Measurements from ENCODE around the gene USP31. TPM values are rescaled to one million over a fixed set of nuclear protein-coding genes. Genes with fewer than 3 reads are reported as not detected.

The USP31 gene
- total and polyA plus RNA-seq, 2 donors (not counting 1 experiment from before 2014, with no cell fraction given): 1.6 to 6.7 TPM

- POLR2A ChIA-PET: interaction anchor here (0.6 kb wide), 1 partner anchor 26 kb away, joined by 9 read pairs; the partner anchor contains the start of gene SCNN1G
- Histone ChIP-seq H3K4me3 (ENCODE audit: control extremely low read depth in 1 of 5, extremely low read depth in 1 of 5, insufficient read depth in 1 of 5, low read depth in 2 of 5, low read length in 4 of 5) (no peak overlapping the region), H3K9me3 (ENCODE audit: control extremely low read depth in 1 of 3, control insufficient read depth in 2 of 3, insufficient read depth in 1 of 3, low read length in 2 of 3) (no peaks in the 10 kb centered on the region), H2AFZ (ENCODE audit: insufficient read depth, low read depth, low read length, poor library complexity, severe bottlenecking) (no peak overlapping the region), H3K9ac (ENCODE audit: low read length) (no peak overlapping the region), H3K4me1 (ENCODE audit: control insufficient read depth in 2 of 2, insufficient read depth in 2 of 2, low read length in 2 of 2) (no peaks in the 10 kb centered on the region), H3K27me3 (replicated peaks in 1 of 4; ENCODE audit: control extremely low read depth in 1 of 4, control insufficient read depth in 3 of 4, insufficient read depth in 4 of 4, low read length in 3 of 4) (peaks cover 0 to 9% (median 8%) of the 10 kb centered on the region in 4 experiments), H3K27ac (ENCODE audit: low read length in 2 of 2) (no peak overlapping the region), H4K20me1 (ENCODE audit: control insufficient read depth, insufficient read depth, low read length, poor library complexity, severe bottlenecking) (no peaks in the 10 kb centered on the region), H3K36me3 (replicated peaks in 1 of 2; ENCODE audit: control extremely low read depth in 1 of 2, control insufficient read depth in 1 of 2, extremely low read depth in 1 of 2, insufficient read depth in 2 of 2, low read length in 1 of 2) (no peaks in the 10 kb centered on the region), H3K79me2 (ENCODE audit: control insufficient read depth, insufficient read depth, low read length) (no peaks in the 10 kb centered on the region), H3K4me2 (replicated peaks; ENCODE audit: low read depth, low read length, poor library complexity, severe bottlenecking) (no peak overlapping the region)
- TF ChIP-seq, protein P1, sequence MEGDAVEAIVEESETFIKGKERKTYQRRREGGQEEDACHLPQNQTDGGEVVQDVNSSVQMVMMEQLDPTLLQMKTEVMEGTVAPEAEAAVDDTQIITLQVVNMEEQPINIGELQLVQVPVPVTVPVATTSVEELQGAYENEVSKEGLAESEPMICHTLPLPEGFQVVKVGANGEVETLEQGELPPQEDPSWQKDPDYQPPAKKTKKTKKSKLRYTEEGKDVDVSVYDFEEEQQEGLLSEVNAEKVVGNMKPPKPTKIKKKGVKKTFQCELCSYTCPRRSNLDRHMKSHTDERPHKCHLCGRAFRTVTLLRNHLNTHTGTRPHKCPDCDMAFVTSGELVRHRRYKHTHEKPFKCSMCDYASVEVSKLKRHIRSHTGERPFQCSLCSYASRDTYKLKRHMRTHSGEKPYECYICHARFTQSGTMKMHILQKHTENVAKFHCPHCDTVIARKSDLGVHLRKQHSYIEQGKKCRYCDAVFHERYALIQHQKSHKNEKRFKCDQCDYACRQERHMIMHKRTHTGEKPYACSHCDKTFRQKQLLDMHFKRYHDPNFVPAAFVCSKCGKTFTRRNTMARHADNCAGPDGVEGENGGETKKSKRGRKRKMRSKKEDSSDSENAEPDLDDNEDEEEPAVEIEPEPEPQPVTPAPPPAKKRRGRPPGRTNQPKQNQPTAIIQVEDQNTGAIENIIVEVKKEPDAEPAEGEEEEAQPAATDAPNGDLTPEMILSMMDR (IDR thresholded peaks at IDR 0.05): no peak
- TF ChIP-seq EZH2 (IDR thresholded peaks at IDR 0.05; ENCODE audit: borderline replicate concordance, insufficient read depth, low read depth, low read length, poor library complexity, severe bottlenecking): no peak
- intact Hi-C loops (cut with micrococcal nuclease): no loop called here
- no peak overlapping the region for H3K4me3 Mint-ChIP-seq
- peaks cover 4% of the 10 kb centered on the region for H3K4me1 Mint-ChIP-seq
- DNase-seq (no peak), ATAC-seq (ENCODE audit: low read depth) (no peak)
- CTCF ChIA-PET: no interaction called here
- WGBS (ENCODE audit: insufficient coverage): 90% methylated on average over 3 of the region's 3 CpGs
- H3K27ac Mint-ChIP-seq: no peak overlapping the region
- no peaks in the 10 kb centered on the region for H3K9me3 Mint-ChIP-seq (ENCODE audit: insufficient read depth)
- peaks cover 40% of the 10 kb centered on the region for H3K27me3 Mint-ChIP-seq
These were observed 6.9 kb upstream of the USP31 start for GRCh38 chr16:23156110-23156509.

DNA sequence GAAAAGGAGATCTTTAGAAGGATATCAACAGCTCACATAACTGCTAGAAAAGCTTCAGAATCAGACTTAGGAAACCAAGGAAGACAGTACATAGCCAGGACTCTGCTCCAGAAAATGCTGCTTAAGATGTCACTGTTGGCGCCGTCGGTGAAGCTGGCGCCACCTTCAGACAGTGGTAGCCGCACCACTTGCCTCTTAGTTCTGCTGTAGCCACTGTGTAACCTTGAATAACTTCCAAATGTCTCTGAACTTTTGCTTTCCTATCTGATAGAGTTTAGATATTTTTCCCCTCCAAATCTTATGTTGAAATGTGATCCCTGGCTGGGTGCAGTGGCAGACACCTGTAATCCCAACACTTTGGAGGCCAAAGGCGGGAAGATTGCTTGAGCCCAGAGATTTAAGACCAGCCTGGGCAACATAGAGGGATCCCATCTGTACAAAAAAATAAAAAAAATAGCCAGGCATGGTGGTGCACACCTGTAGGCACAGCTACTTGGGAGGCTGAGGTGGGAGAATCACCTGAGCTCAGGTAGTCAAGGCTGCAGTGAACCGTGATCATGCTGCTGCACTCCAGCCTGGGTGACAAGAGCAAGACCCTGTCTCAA, 6.3 kb upstream of the USP31 start:
- DNase-seq (no peak), ATAC-seq (ENCODE audit: low read depth) (no peak)
- TF ChIP-seq, protein P1 (IDR thresholded peaks at IDR 0.05): no peak
- no peak for TF ChIP-seq EZH2 (IDR thresholded peaks at IDR 0.05; ENCODE audit: borderline replicate concordance, insufficient read depth, low read depth, low read length, poor library complexity, severe bottlenecking)
- H3K9ac ChIP-seq (ENCODE audit: low read length): no peak overlapping the region
- 25% methylated on average over 6 of the region's 7 CpGs for WGBS (ENCODE audit: insufficient coverage)
- H4K20me1 ChIP-seq (ENCODE audit: control insufficient read depth, insufficient read depth, low read length, poor library complexity, severe bottlenecking): no peaks in the 10 kb centered on the region
- peaks cover 0 to 9% (median 7%) of the 10 kb centered on the region in 4 experiments for H3K27me3 ChIP-seq (replicated peaks in 1 of 4; ENCODE audit: control extremely low read depth in 1 of 4, control insufficient read depth in 3 of 4, insufficient read depth in 4 of 4, low read length in 3 of 4)
- CTCF ChIA-PET: no interaction called here
- H3K27ac ChIP-seq (ENCODE audit: low read length in 2 of 2): no peak overlapping the region
- H3K4me2 ChIP-seq (replicated peaks; ENCODE audit: low read depth, low read length, poor library complexity, severe bottlenecking): no peak overlapping the region
- peaks cover 4% of the 10 kb centered on the region for H3K4me1 Mint-ChIP-seq
- POLR2A ChIA-PET: interaction anchor here (0.6 kb wide), 1 partner anchor 27 kb away, joined by 9 read pairs; the partner anchor contains the start of gene SCNN1G
- peaks cover 37% of the 10 kb centered on the region for H3K27me3 Mint-ChIP-seq
- H3K9me3 Mint-ChIP-seq (ENCODE audit: insufficient read depth): no peaks in the 10 kb centered on the region
- no peak overlapping the region for H3K4me3 ChIP-seq (ENCODE audit: control extremely low read depth in 1 of 5, extremely low read depth in 1 of 5, insufficient read depth in 1 of 5, low read depth in 2 of 5, low read length in 4 of 5)
- no peaks in the 10 kb centered on the region for H3K9me3 ChIP-seq (ENCODE audit: control extremely low read depth in 1 of 3, control insufficient read depth in 2 of 3, insufficient read depth in 1 of 3, low read length in 2 of 3)
- no peak overlapping the region for H2AFZ ChIP-seq (ENCODE audit: insufficient read depth, low read depth, low read length, poor library complexity, severe bottlenecking)
- H3K27ac Mint-ChIP-seq: no peak overlapping the region
- H3K36me3 ChIP-seq (replicated peaks in 1 of 2; ENCODE audit: control extremely low read depth in 1 of 2, control insufficient read depth in 1 of 2, extremely low read depth in 1 of 2, insufficient read depth in 2 of 2, low read length in 1 of 2): no peaks in the 10 kb centered on the region
- intact Hi-C loops (cut with micrococcal nuclease): no loop called here
- no peaks in the 10 kb centered on the region for H3K4me1 ChIP-seq (ENCODE audit: control insufficient read depth in 2 of 2, insufficient read depth in 2 of 2, low read length in 2 of 2)
- H3K79me2 ChIP-seq (ENCODE audit: control insufficient read depth, insufficient read depth, low read length): no peaks in the 10 kb centered on the region
- H3K4me3 Mint-ChIP-seq: no peak overlapping the region

All from B cell (primary cell).